HG03565 (cell line): ENCODE data around the gene CYP2J2.
"Not testable (repeated sequence)": the region's sequence is repeated elsewhere in the genome, so short reads cannot be mapped to it uniquely, and the experiment has no call there.

Source experiments
- ATAC-seq: cut with Tn5 transposase; IDR thresholded peaks from one replicate; pipeline ENCODE4 v1.9.1; 2021; ENCODE audit warnings: mild to moderate bottlenecking, moderate library complexity; ENCODE audit not compliant: unreplicated experiment

Gene CYP2J2

GRCh38 chr1:59926381-59927123 lies at the start of gene CYP2J2:
CYP2J2 (minus strand) TSS chr1:59926773; CDS start chr1:59926746, 27 bp downstream.
- no peak for ATAC-seq

GRCh38 chr1:59973719-59974118 lies 47.1 kb upstream of the CYP2J2 start:
- no peak for ATAC-seq

- ATAC-seq: no peak
Measured at GRCh38 chr1:59972216-59972927, 45.8 kb upstream of the CYP2J2 start.

- peak; percentile 56 for ATAC-seq
Measured at GRCh38 chr1:59971464-59971911, 44.9 kb upstream of the CYP2J2 start.

GRCh38 chr1:59969542-59970175 lies 43.1 kb upstream of the CYP2J2 start:
- not testable (repeated sequence) for ATAC-seq

- ATAC-seq: not testable (repeated sequence)
Measured at GRCh38 chr1:59968746-59969145, 42.2 kb upstream of the CYP2J2 start.

GRCh38 chr1:59967780-59968179 lies 41.2 kb upstream of the CYP2J2 start:
- no peak for ATAC-seq

- ATAC-seq: no peak
Measured at GRCh38 chr1:59967141-59967697, 40.6 kb upstream of the CYP2J2 start.

- ATAC-seq: no peak
Measured at GRCh38 chr1:59952065-59952464, 25.5 kb upstream of the CYP2J2 start.

GRCh38 chr1:59949648-59950047 lies 23.1 kb upstream of the CYP2J2 start:
- ATAC-seq: no peak

GRCh38 chr1:59948990-59949389 lies 22.4 kb upstream of the CYP2J2 start:
- ATAC-seq: no peak

- peak; percentile 87 for ATAC-seq
Measured at GRCh38 chr1:59947047-59947938, 20.7 kb upstream of the CYP2J2 start.

- no peak for ATAC-seq
Measured at GRCh38 chr1:59945790-59946189, 19.2 kb upstream of the CYP2J2 start.

GRCh38 chr1:59939393-59939792 lies 12.8 kb upstream of the CYP2J2 start:
- no peak for ATAC-seq

- no peak for ATAC-seq
Measured at GRCh38 chr1:59937636-59938210, 11.2 kb upstream of the CYP2J2 start.

GRCh38 chr1:59936358-59936821 lies 9.8 kb upstream of the CYP2J2 start:
- no peak for ATAC-seq

- ATAC-seq: no peak
Measured at GRCh38 chr1:59928996-59929395, 2.4 kb upstream of the CYP2J2 start.

- no peak for ATAC-seq
Measured at GRCh38 chr1:59927213-59927612, 640 bp upstream of the CYP2J2 start.

GRCh38 chr1:59924653-59925052 lies 1.9 kb downstream of the CYP2J2 start:
- no peak for ATAC-seq
